ENCODE data around the gene NKX6-2.

NKX6-2 gene

GRCh38 chr10:132735923-132736391, 50.0 kb downstream of the NKX6-2 start:
- ATAC-seq (no peak), DNase-seq (no peak)

GRCh38 chr10:132735341-132735775, 50.6 kb downstream of the NKX6-2 start:
- ATAC-seq (no peak), DNase-seq (no peak)

- no peak for DNase-seq
- ATAC-seq, result no peak
These were observed 52.0 kb downstream of the NKX6-2 start for GRCh38 chr10:132733926-132734325.

All from stimulated activated naive CD8-positive, alpha-beta T cell treated with anti-CD3 and anti-CD28 coated beads, Interleukin-15, Interleukin-2, amounts not matched to agents 100 U/mL and 50 U/mL, for 24 hours (primary cell).